H4 (cell line): Measurements from ENCODE around the gene PLEKHA5. TPM values are rescaled to one million over a fixed set of nuclear protein-coding genes. Genes with fewer than 3 reads are reported as not detected.
A peak's percentile ranks its signal among the peaks of the same experiment; 100 is the strongest.
"Not testable (repeated sequence)": the region's sequence is repeated elsewhere in the genome, so short reads cannot be mapped to it uniquely, and the experiment has no call there.

ENCODE experiments used
- DNase-seq: peaks from one replicate; pipeline ENCODE4 v3.0.0-alpha.2; 2015; ENCODE audit warnings: low spot score
- total RNA-seq: library from RNA; depleted of rRNA; stranded (reverse); fragments of >200 nt; shearing (Covaris generic); gene quantifications from 2 replicates; pipeline ENCODE4 v1.2.3, GENCODE V29; 2014

The PLEKHA5 gene
- total RNA-seq, 1 experiment from 2014 or later, result 18.7 TPM

- DNase-seq, result not testable (repeated sequence)
Observed at GRCh38 chr12:19229021-19229420, 99.5 kb downstream of the PLEKHA5 start.

- no peak for DNase-seq
Observed at GRCh38 chr12:19230299-19230866, 100.8 kb downstream of the PLEKHA5 start.

GRCh38 chr12:19230896-19231295 lies 101.4 kb downstream of the PLEKHA5 start:
- no peak for DNase-seq

- peak; percentile 12 for DNase-seq
Observed at GRCh38 chr12:19234171-19234704, 104.7 kb downstream of the PLEKHA5 start.

- DNase-seq, result no peak
Observed at GRCh38 chr12:19234981-19235871, 105.7 kb downstream of the PLEKHA5 start.

- DNase-seq, result peak; percentile 63
Observed at GRCh38 chr12:19236656-19237055, 107.1 kb downstream of the PLEKHA5 start.

- DNase-seq, result no peak
Observed at GRCh38 chr12:19238540-19238939, 109.0 kb downstream of the PLEKHA5 start.

- DNase-seq, result no peak
Observed at GRCh38 chr12:19239102-19239501, 109.6 kb downstream of the PLEKHA5 start.

- DNase-seq, result peak; percentile 34
Observed at GRCh38 chr12:19239616-19240234, 110.2 kb downstream of the PLEKHA5 start.

- no peak for DNase-seq
Observed at GRCh38 chr12:19242581-19242980, 113.0 kb downstream of the PLEKHA5 start.

- DNase-seq, result peak; percentile 9
Observed at GRCh38 chr12:19243551-19243950, 114.0 kb downstream of the PLEKHA5 start.

GRCh38 chr12:19244312-19244711 lies 114.8 kb downstream of the PLEKHA5 start:
- peak; percentile 22 for DNase-seq

- DNase-seq, result no peak
Observed at GRCh38 chr12:19245106-19245505, 115.6 kb downstream of the PLEKHA5 start.

GRCh38 chr12:19245666-19246065 lies 116.1 kb downstream of the PLEKHA5 start:
- no peak for DNase-seq

- no peak for DNase-seq
Observed at GRCh38 chr12:19246933-19247332, 117.4 kb downstream of the PLEKHA5 start.

GRCh38 chr12:19248929-19249602 lies 119.5 kb downstream of the PLEKHA5 start:
- no peak for DNase-seq

GRCh38 chr12:19251481-19252132 lies 122.1 kb downstream of the PLEKHA5 start:
- DNase-seq, result no peak

- no peak for DNase-seq
Observed at GRCh38 chr12:19260135-19260534, 130.6 kb downstream of the PLEKHA5 start.

GRCh38 chr12:19261773-19262172 lies 132.2 kb downstream of the PLEKHA5 start:
- DNase-seq, result no peak

- no peak for DNase-seq
Observed at GRCh38 chr12:19263672-19264071, 134.1 kb downstream of the PLEKHA5 start.
